Hematopoietic multipotent progenitor cell treated with erythropoietin and hydrocortisone succinate and interleukin-3 and kit ligand, for 8 days (in vitro differentiated cells): ENCODE results near the gene KISS1R.

Experiments
- DNase-seq: peaks from one replicate; pipeline ENCODE4 v3.0.0-alpha.2; 2015

Gene KISS1R

DNA sequence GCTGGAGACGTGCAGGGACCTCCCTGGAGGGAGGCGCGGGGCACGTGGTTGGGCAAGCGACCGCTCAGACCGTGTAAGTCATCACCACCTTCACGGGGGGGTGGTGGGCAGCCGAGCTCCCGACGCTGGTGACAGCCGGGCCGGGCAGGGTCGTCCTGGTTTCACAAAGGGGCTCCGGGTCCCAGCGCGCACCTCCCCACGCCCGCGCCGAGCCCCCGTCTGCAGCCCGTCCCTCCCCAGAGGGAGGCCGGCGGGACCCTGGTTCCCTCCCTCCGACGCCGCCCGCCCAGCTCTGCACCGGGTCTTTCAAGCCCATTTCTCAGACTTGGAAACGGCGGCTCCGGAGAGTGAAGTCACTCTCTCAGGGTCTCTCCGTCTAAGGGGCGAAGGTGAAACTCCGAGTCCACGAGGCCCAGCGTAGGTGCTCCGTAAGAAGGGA, 8.0 kb downstream of the KISS1R start:
- peak; percentile 82 for DNase-seq

DNA sequence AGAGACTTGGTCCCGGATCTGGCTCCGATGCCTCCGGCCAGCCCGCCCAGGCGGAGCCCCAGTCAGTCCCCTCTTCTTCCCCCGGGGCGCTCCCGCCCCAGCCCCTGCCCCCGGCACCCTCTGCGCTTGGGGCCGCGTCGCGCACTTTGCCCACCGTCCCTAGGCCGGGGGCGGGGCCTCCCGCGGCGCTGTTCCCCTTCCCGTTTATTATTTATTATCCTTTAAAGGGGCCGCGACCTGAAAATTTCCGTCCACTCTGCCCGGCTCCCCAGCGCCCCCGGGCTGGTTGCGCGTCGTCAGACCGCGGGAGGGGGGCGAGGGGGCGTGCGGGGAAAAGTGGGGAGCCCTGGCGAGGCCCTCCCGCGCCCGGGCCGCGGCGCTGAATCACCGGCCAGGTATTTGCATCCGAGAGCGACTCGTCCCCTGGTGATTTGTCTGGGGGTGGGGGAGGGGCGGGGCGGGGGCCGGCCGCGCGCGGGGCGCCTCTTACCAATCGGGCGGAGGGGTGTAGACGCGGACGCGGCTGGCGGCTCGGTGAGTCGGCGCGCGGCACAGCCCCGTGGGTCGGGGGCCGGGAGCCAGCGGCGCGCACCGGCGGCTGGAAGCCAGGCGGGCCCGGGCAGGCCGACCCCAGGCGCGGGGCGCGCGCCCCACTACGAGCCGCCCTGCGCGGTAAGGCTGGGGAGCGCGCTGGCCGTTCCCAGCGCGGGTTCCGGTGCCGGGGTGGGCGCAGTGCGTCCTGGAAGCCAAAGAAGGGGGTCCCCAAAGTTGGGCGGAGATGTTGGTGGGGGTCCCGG, 8.6 kb downstream of the KISS1R start, which contains the start of gene ARID3A:
TSS of gene ARID3A (plus strand) at position 510 of the 797 bp plus-strand sequence. CDS start 3,494 bp downstream, outside the sequence.
- peak; percentile 78 for DNase-seq

DNA sequence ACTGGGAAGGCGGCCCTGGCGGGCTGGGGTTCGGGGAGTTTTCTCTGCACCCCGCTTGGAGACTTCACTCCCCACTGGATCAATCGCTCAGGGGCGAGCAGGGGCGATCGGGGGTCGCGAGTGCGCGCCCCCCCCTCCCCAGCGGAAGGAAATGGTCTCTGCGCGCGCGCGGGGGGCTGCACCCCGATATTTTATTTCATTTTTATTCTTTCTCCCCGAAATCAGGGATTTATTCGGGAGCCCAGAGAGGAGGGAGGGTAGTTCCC, 9.1 kb downstream of the KISS1R start:
- DNase-seq: no peak

DNA sequence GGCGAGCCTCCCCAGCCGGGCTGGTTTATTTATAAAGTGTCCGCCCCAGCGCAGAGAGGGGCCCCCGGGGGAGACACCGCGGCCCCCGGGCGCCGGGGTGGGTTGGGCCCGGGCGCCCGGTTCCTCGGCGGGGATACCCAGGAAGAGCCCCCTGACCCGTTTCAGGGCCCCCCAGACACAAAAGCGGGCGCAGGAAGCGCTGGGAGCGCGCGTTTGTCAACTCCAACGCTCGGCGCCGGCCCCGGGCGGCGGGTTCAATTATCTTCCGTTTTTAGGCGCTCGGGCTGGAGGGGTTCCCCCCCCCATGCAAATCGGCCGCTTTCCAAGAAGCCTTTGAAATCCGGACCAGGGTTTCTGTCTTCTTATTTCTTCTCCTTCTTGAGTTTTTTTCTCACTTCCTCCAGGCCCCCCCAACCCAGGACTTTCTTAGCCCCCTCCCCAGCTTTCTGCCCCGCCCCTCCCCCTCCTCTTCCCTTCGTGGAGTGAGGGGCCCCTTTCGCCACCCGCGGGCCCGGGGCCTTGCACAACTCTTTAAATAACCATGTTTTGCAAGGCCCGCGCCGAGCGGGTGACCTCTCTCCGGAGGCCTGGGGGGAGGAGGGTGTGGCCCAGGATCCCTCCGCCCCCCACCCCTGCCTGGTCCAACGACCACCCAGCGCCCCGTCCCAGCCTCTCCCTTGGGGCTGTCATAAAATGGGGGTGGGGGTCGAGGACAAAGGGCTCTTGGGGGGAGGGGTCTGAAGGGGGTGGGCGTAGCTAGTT, 9.6 kb downstream of the KISS1R start:
- peak; percentile 63 for DNase-seq

DNA sequence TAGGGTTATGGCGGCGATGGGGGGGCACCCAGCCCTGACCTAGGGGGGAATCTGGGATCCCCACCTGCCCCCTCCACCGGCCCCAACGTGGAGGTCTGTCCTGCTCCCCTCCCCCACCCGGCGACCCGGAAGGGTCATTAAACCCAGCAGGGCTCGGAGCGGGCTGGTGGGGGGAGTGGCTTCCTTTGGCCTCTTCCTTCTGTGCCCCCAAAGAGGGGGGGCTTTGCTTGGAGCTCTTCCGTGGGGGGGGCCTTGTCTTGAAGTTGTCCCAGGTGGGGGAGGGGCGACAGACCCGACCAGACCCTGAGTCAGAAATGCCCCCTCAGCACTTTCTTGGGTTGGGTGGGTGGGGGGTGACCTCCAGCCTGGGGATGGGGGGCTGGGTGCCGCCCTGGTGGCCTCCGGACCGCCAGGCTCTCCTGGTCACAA, 10.2 kb downstream of the KISS1R start:
- DNase-seq: no peak

DNA sequence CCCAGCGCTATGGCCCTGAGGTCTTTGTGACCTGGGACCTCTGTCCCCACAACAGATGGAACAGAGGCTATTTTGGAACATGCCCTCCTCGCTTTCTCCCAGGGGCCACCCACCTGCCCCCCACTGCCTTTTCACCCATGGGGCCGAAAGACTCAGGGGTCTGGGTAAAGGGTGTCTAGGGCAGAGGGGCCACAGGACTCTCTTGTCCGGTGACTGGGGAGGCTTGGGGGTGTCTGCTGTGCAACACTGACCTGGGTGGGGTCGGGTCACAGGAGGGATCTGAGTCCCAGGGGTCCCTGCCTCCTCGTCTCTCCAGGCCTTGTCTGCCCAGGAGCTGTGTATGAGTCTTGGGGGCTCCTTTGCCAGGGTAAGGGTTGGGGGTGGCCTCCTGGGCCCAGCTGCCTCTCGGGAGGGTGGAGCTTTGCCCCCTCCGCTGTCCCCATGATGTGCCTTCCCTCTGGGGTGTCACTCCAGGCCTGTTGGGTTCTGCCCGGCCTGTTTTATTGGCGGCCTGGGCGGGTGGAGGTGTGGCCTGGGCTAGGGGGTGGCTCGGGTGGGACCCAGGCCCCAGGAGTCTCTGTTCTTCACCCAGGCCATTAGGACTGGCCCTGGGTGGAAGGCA, 10.8 kb downstream of the KISS1R start:
- DNase-seq: no peak

DNA sequence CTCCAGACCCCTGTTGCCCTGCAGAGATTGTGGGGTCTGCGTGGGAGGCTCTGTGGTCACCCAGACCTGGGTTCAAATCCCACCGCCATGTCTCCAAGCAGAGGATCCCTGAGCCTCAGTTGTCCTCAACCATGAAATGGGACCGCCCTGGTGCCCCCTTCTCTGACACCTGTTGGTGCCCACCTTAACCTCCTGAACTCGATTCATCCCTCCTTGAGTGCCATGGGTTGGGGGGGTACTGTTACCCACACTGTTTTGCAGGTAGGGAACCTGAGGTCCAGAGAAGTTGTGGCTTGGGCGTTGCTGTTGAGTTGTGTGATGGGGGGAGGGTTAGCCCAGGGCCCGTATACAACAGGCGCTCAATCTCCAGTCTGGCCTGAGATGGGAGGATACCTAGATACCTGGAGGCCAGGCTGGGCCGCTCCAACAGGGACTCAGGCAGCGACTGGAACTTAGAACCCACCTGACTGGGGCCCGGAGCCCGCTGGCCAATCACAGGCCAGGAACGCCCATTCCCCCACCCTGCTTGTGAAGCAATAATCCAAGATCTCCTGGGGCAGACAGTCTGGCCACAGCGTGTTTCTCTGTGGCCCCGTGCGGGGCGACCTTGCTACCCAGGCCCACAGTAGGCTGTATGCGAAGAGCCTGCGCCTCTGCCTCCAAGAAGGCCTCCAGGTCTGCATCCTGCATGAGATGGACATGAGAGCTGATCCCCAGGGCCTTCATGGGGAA, 11.5 kb downstream of the KISS1R start:
- DNase-seq: no peak

DNA sequence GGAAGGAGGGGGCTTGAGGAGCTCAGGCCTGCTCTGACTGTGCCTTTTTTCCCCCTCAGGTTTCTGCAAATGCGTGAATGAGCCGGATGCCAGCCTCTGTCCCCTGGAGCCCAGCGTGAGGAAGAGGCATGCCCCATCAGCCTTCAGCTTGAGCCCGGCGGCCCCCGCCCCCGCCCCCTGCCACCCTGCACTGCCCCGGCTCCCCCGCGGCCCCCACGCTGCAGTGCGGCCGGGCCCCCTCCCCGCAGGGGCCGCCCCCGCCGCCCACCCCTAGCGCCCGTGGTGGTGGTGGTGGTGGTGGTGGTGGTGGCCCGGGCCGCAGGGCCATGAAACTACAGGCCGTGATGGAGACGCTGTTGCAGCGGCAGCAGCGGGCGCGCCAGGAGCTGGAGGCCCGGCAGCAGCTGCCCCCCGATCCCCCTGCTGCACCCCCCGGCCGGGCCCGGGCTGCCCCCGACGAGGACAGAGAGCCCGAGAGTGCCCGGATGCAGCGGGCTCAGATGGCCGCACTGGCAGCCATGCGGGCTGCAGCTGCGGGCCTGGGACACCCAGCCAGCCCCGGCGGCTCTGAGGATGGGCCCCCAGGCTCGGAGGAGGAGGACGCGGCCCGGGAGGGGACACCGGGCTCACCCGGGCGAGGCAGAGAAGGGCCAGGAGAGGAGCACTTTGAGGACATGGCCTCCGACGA, 12.2 kb downstream of the KISS1R start:
- DNase-seq: no peak

DNA sequence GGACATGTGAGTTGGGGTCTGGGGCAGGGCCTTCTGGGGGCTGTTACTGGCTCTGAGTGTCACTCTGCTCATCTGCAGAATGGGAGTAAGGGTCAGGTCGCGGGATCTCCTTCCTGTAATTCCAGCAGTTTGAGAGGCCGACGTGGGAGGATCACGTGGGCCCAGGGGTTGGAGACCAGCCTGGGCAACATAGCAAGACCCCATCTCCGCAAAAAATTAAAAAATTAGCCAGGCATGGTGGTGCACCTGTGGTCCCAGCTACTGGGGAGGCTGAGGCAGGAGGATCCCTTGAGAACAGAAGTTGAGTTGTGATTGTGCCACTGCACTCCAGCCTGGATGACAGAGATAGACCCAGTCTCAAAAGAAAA, 12.7 kb downstream of the KISS1R start:
- DNase-seq: no peak

DNA sequence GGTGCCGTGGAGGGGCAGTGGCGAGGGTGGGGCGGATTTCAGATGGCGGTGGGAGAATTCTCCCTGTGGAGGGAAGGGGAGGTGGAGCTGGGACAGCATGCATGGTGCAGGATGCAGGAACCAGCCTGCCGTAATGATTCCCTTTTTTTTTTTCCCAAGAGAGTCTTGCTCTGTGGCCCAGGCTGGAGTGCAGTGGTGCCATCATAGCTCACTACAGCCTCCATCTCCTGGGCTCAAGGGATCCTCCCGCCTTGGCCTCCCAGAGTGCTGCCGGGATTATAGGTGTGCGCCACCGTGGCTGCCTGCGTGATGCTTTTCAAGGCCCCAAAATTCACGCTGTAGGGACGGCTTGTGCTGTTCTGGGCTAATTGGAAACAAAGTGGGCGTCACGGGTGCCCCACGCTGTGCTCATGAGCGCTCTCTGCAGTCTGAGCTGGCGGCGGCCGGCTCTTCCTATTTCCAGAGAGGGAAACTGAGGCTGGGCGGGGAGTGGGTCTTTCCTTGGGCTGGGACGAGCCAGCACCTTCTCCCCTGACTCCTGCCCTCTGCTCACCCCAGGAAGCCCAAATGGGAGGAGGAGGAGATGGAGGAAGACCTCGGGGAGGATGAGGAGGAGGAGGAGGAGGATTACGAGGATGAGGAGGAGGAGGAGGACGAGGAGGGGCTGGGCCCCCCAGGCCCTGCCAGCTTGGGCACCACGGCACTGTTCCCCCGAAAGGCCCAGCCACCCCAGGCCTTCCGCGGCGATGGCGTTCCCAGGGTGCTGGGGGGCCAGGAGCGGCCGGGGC, 14.9 kb downstream of the KISS1R start:
- no peak for DNase-seq

DNA sequence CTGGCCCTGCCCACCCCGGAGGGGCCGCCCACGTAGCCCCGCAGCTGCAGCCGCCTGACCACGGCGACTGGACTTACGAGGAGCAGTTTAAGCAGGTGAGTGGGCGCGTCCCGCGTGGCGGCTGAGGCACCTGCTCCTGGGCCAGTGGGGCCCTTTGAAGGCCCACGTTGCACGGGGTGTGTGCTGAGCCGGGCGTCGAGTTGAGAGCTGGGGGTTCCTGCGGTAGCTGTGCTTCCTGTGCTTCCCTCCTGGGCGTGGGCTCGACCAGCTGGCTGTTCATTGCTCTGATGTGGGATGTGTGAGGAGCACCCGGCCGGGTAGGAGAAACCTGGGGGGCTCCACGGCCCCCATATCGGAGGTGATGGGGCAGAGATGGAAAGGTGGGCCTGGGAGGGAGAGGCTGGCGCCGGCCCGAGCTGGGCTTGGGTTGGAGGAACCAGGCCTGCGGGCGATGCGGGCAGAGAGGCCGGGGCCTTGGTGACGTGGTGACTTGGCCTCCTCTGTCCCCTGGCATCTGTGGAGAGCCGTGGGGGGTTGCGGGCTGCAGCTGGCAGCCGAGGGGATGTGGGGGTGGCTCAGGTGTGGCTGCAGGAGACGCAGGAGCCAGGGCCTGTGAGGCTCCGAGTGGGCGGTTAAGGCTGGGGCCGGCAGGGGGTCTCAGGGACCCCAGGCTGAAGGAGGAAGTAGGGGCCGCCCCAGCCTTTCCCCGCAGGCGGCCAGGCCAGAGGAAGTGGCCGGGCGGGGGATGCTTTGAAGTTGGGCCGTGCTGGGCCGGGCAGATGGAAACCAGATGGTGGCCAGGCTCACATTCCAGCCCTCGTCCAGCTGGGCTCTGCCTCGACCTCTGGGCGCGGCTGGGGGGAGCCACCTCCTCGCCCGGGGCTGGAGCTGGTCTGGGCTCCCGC, 15.8 kb downstream of the KISS1R start:
- DNase-seq: no peak

DNA sequence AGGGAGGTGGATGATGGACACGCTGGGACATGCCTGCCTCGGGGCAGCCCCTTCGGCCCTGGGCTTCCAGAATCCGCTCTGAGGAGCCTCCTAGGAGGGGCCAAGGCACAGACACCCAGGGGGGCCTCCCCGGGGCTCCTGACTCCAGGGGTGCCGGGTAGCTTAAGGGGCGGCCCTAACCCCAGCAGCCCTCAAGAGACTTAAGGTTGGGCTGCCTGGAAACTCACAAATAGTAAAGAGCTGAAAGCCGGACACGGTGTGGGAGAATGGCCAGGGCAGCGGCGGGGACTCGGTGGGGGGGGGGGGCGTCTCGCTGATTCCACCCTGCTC, 16.4 kb downstream of the KISS1R start:
- DNase-seq: no peak

DNA sequence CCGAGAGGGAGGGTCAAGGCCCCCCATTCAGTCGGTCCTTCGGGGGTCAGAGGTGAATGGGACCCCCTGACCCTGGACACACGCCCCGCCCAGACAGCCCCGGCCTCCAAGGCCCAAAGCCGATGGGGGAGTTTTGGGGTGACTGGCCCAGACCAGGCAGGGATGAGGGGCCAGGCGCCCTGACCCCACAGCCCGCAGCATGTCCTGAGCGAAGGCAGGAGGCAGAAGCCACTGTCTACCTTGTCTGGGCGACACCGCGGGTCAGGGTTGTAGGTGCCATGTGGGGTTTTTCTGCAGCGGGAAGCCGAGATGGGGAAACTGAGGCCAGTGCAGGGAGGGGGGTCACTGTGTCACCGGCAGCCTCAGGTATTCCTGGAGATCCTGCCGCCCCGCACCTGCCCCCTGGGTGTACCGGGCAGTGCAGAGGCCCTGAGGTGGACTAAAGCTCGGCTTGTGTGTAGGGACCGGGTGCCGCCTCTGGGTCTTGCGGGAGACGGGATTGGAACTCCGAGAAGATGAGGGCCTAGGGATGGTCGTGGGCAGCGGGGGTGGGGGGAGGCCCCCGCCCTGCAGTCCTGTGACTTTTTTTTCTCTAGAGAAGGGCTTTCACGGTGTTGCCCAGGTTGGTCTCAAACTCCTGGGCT, 17.2 kb downstream of the KISS1R start:
- no peak for DNase-seq

DNA sequence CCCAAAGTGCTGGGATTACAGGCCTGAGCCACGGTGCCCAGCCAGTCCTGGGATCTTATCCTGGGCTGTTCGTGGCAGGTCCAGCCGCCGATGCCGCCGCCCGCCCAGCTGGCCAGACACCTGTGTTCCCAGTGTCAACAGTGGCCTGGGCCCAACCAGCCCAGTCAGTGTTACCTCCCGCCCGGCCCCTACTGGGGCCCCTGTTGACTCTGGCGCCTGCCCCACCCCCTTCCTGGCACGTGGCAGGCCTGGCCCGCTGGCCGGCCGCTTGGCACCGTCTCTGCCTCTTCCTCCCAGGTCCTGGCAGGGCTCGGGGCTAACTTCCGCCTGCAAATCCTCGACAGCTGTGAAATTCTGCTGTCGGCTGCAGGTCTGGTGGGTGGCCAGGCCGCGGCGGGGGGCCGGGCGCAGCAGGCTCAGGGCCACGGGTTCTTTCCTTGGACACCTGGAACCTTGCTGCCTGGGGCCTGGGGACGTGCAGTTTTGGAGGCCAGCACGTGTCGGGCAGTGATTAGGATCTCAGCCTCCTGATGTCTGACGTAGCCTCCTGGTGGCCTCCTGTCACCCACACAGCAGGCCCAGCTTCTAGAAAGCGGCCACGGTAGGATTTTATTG, 17.8 kb downstream of the KISS1R start:
- DNase-seq: peak; percentile 29

DNA sequence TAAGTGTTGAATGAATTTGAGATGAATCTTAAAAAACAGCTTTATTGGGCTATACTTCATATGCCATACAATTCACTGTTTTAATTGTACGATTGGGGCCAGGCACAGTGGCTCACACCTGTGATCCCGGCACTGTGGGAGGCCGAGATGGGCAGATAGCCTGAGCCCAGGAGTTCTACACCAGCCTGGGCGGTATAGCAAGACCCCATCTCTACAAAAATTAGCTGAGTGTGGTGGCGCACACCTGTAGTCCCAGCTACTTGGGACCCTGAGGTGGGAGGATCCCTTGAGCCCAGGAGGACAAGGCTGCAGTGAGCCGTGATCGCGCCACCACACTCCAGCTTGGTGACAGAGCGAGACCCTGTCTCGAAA, 19.0 kb downstream of the KISS1R start:
- DNase-seq: no peak

DNA sequence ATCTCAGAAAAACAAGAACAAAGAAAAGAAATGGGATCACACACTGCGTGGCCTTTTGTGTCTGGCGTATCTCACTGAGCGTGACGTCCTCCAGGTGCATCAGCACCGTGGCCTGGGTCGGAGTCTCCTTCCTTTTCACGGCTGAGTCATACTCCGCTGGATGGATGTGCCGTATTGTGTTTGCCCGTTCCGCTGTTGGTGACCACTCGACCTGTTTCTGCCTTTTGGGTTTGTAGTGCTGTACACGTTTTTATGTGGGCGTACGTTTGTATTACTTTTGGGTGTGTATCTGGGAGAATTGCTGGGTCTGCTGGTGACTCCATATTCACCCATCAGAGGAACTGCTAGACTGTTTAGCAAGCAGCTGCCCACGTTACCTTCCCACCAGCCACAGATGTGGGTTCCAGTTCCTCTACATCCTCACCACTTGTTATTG, 20.1 kb downstream of the KISS1R start:
- DNase-seq: no peak

DNA sequence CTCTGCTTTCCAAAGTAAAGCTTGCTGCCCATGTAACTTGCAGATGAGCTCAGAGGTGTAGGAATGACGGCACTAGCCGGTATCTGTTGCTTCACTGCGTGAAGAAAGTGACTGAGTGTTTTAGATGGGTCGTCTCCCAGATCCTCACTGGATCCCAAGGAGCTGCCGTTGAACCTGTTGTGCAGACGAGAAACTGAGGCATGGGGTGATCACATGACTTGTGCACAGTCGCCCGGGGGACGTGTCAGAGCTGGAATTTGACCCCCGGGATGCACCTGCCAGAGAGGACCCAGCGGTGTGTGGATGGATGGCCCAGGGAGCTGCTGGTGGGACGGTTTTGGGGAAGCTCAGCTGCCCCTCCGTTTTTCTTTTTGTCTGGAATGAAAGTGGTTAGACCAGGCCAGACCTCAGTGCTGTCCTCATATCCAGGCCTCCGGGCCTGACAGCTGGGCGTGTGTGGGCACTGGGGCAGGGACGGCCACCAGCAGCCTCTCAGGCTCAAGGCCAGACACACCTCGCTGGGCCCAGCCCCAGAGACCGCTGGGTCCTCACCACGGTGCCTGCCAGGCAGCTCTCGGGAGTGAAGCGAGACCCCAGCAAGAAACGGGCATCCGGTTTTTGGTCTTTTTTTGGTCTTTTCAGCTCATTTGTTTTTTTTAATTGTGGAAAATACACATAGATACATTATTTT, 21.2 kb downstream of the KISS1R start:
- DNase-seq: no peak

DNA sequence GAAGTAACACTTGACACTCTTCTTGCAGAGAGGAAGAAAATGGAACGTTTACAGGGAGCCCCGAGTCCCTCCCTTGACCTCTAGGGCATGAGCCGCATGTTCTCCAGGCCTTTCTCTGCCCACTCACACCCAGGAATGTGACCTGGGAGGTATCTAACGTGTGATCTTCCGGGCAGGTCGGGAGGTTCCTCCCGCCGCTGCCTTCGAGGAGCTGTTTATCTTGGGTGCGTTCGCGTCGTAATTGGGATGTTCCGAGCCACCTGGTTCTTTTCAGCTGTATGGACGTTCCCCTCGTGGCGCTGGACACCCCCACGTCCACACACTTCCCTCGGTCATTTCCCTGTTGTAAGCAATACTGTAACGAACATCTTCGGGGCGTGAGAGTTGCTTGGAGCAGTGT, 22.3 kb downstream of the KISS1R start:
- DNase-seq: no peak

DNA sequence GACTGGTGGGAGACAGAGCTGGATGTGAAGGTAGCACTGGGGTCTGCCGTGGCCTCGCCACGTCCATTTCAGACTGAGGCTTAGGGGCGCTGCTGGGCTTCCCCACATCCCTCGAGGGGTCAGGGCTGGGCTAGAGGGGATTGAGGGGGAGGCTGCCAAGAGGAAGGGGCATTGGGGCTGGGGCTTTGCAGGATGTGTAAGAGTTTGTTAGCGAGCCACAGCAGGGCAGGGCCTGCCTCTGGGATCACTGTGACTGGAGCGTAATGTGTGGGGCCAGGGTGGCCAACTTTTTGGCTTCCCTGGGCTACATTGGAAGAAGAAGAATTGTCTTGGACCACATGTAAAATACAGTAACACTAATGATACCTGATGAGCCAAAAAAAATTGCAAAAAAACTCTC, 22.8 kb downstream of the KISS1R start:
- DNase-seq: no peak
